ENCODE measurements around the gene KCNMB4. TPM values are rescaled to one million over a fixed set of nuclear protein-coding genes. Genes with fewer than 3 reads are reported as not detected.

KCNMB4 gene
- total RNA-seq, 2 experiments from 2014 or later: 0.82 to 1.0 TPM

Other genes with a start within 250 kb of the KCNMB4 start
- 10 to 100 TPM; 61.1 to 69.7 TPM for gene CNOT2, start 122.9 kb upstream of the KCNMB4 start, total RNA-seq